AG04450 (cell line): ENCODE data around the gene SEC24A. TPM values are rescaled to one million over a fixed set of nuclear protein-coding genes. Genes with fewer than 3 reads are reported as not detected.
A peak's percentile ranks its signal among the peaks of the same experiment; 100 is the strongest.
"Not testable (repeated sequence)": the region's sequence is repeated elsewhere in the genome, so short reads cannot be mapped to it uniquely, and the experiment has no call there.

Experiments used
- CTCF ChIA-PET: fragments of 300-600, 350-600 bp; formaldehyde crosslinking; extraction: SDS; loops from one replicate; lab custom pipeline; 2022; ENCODE audit warnings: antibody characterized with exemption, inconsistent platforms; lab: Charles Lee
- POLR2A ChIA-PET: fragments of 350-600 bp; formaldehyde crosslinking; extraction: SDS; loops from one replicate; lab custom pipeline; 2021; ENCODE audit warnings: antibody characterized with exemption, inconsistent platforms; lab: Yijun Ruan, JAX
- DNase-seq: peaks from one replicate; pipeline ENCODE4 v3.0.0-alpha.2; 2011; ENCODE audit warnings: low read depth, low spot score
- H3K27ac ChIP-seq: one replicate; pipeline ENCODE4 v1.5.1; 2012; ENCODE audit warnings: low read depth, low read length, control low read depth
- H3K27me3 ChIP-seq: one replicate; pipeline ENCODE4 v1.6.0; 2012; ENCODE audit warnings: low read length; ENCODE audit not compliant: control insufficient read depth, insufficient read depth
- H3K4me3 ChIP-seq: 2 replicates; pipeline ENCODE4 v1.5.1; 2011; ENCODE audit warnings: mild to moderate bottlenecking, low read depth, low read length, control low read depth
- H3K9me3 ChIP-seq: 2 replicates; pipeline ENCODE4 v1.5.1; 2012; ENCODE audit warnings: low read length; ENCODE audit not compliant: control insufficient read depth, insufficient read depth
- polyA plus RNA-seq: library from polyadenylated mRNA; depleted of rRNA; stranded (reverse); fragments of >200 nt; gene quantifications from 2 replicates; pipeline ENCODE4 v1.2.3, GENCODE V29; 2011
- TF ChIP-seq, protein P1 (sequence below): IDR thresholded peaks from 2 replicates; pipeline ENCODE4 v1.5.1; 2011; ENCODE audit warnings: low read depth, low read length, control low read depth, inconsistent platforms

SEC24A gene
- polyA plus RNA-seq, 1 experiment: 46.7 TPM

GRCh38 chr5:134758504-134759341 is 110.1 kb downstream of the SEC24A start, which contains the start of gene DDX46:
DDX46 (plus strand) TSS chr5:134758779; CDS start chr5:134758939, 160 bp downstream.
- H3K4me3 ChIP-seq: peak within 1 kb of the TSS; percentile 97
- TF ChIP-seq, protein P1, sequence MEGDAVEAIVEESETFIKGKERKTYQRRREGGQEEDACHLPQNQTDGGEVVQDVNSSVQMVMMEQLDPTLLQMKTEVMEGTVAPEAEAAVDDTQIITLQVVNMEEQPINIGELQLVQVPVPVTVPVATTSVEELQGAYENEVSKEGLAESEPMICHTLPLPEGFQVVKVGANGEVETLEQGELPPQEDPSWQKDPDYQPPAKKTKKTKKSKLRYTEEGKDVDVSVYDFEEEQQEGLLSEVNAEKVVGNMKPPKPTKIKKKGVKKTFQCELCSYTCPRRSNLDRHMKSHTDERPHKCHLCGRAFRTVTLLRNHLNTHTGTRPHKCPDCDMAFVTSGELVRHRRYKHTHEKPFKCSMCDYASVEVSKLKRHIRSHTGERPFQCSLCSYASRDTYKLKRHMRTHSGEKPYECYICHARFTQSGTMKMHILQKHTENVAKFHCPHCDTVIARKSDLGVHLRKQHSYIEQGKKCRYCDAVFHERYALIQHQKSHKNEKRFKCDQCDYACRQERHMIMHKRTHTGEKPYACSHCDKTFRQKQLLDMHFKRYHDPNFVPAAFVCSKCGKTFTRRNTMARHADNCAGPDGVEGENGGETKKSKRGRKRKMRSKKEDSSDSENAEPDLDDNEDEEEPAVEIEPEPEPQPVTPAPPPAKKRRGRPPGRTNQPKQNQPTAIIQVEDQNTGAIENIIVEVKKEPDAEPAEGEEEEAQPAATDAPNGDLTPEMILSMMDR: peak; percentile 75
- peak within 1 kb of the TSS; percentile 71 for H3K27ac ChIP-seq
- ChIA-PET POLR2A (interaction anchor here (1.0 to 1.6 kb wide), 4 partner anchors 19 to 146 kb away, joined by 3 to 9 read pairs (median 4); partner anchors contain the start of genes CAMLG and PCBD2), CTCF (interaction anchor here (0.6 to 1.9 kb wide), 13 partner anchors 9 to 146 kb away, joined by 3 to 10 read pairs (median 4); partner anchors contain the start of genes CAMLG and PCBD2)
- DNase-seq: peak; percentile 70
- no peaks in the 10 kb centered on the region for H3K27me3 ChIP-seq
- no peaks in the 10 kb centered on the region; the same call in 1 of the 2 replicates for H3K9me3 ChIP-seq

DNA sequence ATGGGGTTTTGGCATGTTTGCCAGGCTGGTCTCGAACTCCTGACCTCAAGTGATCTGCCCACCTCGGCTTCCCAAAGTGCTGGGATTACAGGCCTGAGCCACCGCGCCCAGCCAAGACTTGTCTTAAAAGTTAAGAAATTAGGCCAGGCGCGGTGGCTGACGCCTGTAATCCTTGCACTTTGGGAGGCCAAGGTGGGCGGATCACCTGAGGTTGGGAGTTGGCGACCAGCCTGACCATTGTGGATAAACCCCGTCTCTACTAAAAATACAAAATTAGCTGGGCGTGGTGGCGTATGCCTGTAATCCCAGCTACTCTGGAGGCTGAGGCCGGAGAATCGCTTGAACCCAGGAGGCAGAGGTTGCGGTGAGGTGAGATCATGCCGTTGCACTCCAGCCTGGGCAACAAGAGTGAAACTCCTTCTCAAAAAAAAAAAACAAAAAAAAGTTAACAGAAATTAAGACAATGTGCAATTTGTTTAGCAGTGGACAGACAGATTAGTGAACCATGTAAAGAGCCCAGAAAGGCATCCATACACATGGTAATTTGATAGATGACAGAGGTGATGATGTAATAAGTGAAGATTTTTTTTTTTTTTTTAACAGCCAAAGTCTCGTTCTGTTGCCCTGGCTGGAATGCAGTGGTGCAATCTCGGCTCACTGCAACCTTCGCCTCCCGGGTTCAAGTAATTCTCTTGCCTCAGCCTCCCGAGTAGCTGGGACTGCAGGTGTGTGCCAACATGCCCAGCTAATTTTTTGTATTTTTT is 119.1 kb downstream of the SEC24A start:
- H3K27ac ChIP-seq, POLR2A ChIA-PET, DNase-seq, H3K4me3 ChIP-seq, H3K9me3 ChIP-seq, H3K27me3 ChIP-seq: not testable (repeated sequence)
- CTCF ChIA-PET: interaction anchor here (2.4 kb wide), 1 partner anchor 10 kb away, joined by 8 read pairs; the partner anchor contains the start of gene DDX46

DNA sequence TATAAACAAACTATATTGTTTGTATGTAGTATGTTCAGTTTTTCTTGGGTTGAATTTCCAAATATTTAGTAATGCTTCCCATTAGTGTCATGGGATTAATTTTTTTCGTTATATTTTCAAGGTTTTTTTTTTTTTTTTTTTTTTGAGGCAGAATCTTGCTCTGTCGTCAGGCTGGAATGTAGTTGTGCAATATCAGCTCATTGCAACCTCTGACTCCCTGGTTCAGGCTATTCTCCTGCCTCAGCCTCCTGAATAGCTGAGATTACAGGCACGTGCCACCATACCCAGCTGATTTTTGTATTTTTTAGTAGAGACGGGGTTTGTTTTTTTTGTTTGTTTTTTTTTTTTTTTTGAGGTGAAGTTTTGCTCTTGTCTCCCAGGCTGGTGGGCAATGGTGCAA is 120.6 kb downstream of the SEC24A start:
- TF ChIP-seq, protein P1: no peak
- Histone ChIP-seq H3K4me3 (no peak overlapping the region), H3K27me3 (no peaks in the 10 kb centered on the region), H3K9me3 (no peaks in the 10 kb centered on the region), H3K27ac (no peak overlapping the region)
- ChIA-PET POLR2A (interaction anchor here (0.6 to 0.7 kb wide), 3 partner anchors 63 to 149 kb away, joined by 3 to 5 read pairs (median 4); partner anchors contain the start of gene C5orf24), CTCF (interaction anchor here (0.7 to 1.6 kb wide), 2 partner anchors 11 to 30 kb away, joined by 4 to 7 read pairs; partner anchors contain the start of gene DDX46)
- no peak for DNase-seq

- Histone ChIP-seq H3K27me3 (no peaks in the 10 kb centered on the region), H3K27ac (no peak overlapping the region), H3K4me3 (no peak overlapping the region), H3K9me3 (no peaks in the 10 kb centered on the region)
- TF ChIP-seq, protein P1: no peak
- DNase-seq: no peak
- CTCF ChIA-PET: no interaction called here
- POLR2A ChIA-PET: no interaction called here
These were observed 124.0 kb downstream of the SEC24A start for GRCh38 chr5:134772461-134773125.

GRCh38 chr5:134777366-134777765 is 128.8 kb downstream of the SEC24A start:
- CTCF ChIA-PET: no interaction called here
- H3K4me3 ChIP-seq: no peak overlapping the region
- POLR2A ChIA-PET: no interaction called here
- no peaks in the 10 kb centered on the region for H3K27me3 ChIP-seq
- DNase-seq: no peak
- no peaks in the 10 kb centered on the region for H3K9me3 ChIP-seq
- H3K27ac ChIP-seq: no peak overlapping the region
- TF ChIP-seq, protein P1: no peak
